Large intestine (tissue), 3 donors: ENCODE data around the gene PAQR6. TPM values are rescaled to one million over a fixed set of nuclear protein-coding genes. Genes with fewer than 3 reads are reported as not detected.

Experiments used
- DNase-seq, 2 donors: peaks; one replicate each; pipeline versions ENCODE4 v3.0.0 to v3.0.0-alpha.2; 2013
- H3K27ac ChIP-seq: one replicate; pipeline ENCODE4 v1.5.1; 2013; ENCODE audit warnings: low read length
- H3K27me3 ChIP-seq: 2 replicates; pipeline ENCODE4 v1.6.1; 2013; ENCODE audit warnings: low read length; ENCODE audit not compliant: control insufficient read depth, insufficient read depth
- H3K36me3 ChIP-seq: 2 replicates; pipeline ENCODE4 v1.6.1; 2013; ENCODE audit warnings: low read length; ENCODE audit not compliant: control insufficient read depth, insufficient read depth
- H3K4me1 ChIP-seq: one replicate; pipeline ENCODE4 v1.6.1; 2013; ENCODE audit warnings: low read length; ENCODE audit not compliant: control insufficient read depth, insufficient read depth
- H3K4me3 ChIP-seq: one replicate; pipeline ENCODE4 v1.5.1; 2013; ENCODE audit warnings: low read length
- H3K9me3 ChIP-seq: one replicate; pipeline ENCODE4 v1.6.1; 2013; ENCODE audit warnings: mild to moderate bottlenecking, low read depth, low read length, moderate library complexity; ENCODE audit not compliant: control insufficient read depth
- WGBS: methylation state at CpG from one replicate; pipeline ENCODE4 v1.1.5; 2013; ENCODE audit warnings: low lambda C conversion rate; ENCODE audit not compliant: insufficient coverage; 5-methylcytosine and 5-hydroxymethylcytosine counted together
- polyA plus RNA-seq: library from polyadenylated mRNA; unstranded; fragments of 120-200 nt; gene quantifications from one replicate; pipeline ENCODE4 v1.2.1, GENCODE V29; 2013

The PAQR6 gene
- polyA plus RNA-seq, 1 donor: 12.9 TPM

GRCh38 chr1:156284112-156284511 is 36.3 kb upstream of the PAQR6 start, which contains the start of gene TMEM79:
Gene TMEM79 (plus strand): TSS chr1:156284325. CDS start chr1:156285227, 902 bp downstream.
- peak in 1 of 2 donors; percentile 39 for DNase-seq
- 100% methylated on average over 1 of the region's 7 CpGs for WGBS
- peak within 1 kb of the TSS; percentile 70 for H3K27ac ChIP-seq
- H3K27me3 ChIP-seq: no peaks in the 10 kb centered on the region
- H3K9me3 ChIP-seq: no peaks in the 10 kb centered on the region
- H3K36me3 ChIP-seq: peaks cover 11% of the 10 kb centered on the region
- peak within 1 kb of the TSS; percentile 82 for H3K4me3 ChIP-seq
- peaks cover 23% of the 10 kb centered on the region for H3K4me1 ChIP-seq

GRCh38 chr1:156283521-156283920 is 35.7 kb upstream of the PAQR6 start:
- Histone ChIP-seq H3K4me3 (peak overlapping the region; percentile 82), H3K36me3 (peaks cover 11% of the 10 kb centered on the region), H3K4me1 (peaks cover 23% of the 10 kb centered on the region), H3K9me3 (no peaks in the 10 kb centered on the region), H3K27ac (no peak overlapping the region), H3K27me3 (no peaks in the 10 kb centered on the region)
- no CpG with 5 or more reads among the region's 1 CpG for WGBS
- DNase-seq: no peak

GRCh38 chr1:156282479-156283222 is 34.8 kb upstream of the PAQR6 start, which contains the start of gene SMG5:
Gene SMG5 (minus strand): TSS chr1:156282825. CDS start chr1:156282680, 145 bp downstream.
- peak within 1 kb of the TSS; percentile 82 for H3K4me3 ChIP-seq
- DNase-seq: peak; percentile 99
- peak within 1 kb of the TSS; percentile 80 for H3K27ac ChIP-seq
- H3K27me3 ChIP-seq: no peaks in the 10 kb centered on the region
- no peaks in the 10 kb centered on the region for H3K9me3 ChIP-seq
- WGBS: no CpG with 5 or more reads among the region's 50 CpGs
- H3K36me3 ChIP-seq: peaks cover 20% of the 10 kb centered on the region
- peaks cover 23% of the 10 kb centered on the region for H3K4me1 ChIP-seq

DNA sequence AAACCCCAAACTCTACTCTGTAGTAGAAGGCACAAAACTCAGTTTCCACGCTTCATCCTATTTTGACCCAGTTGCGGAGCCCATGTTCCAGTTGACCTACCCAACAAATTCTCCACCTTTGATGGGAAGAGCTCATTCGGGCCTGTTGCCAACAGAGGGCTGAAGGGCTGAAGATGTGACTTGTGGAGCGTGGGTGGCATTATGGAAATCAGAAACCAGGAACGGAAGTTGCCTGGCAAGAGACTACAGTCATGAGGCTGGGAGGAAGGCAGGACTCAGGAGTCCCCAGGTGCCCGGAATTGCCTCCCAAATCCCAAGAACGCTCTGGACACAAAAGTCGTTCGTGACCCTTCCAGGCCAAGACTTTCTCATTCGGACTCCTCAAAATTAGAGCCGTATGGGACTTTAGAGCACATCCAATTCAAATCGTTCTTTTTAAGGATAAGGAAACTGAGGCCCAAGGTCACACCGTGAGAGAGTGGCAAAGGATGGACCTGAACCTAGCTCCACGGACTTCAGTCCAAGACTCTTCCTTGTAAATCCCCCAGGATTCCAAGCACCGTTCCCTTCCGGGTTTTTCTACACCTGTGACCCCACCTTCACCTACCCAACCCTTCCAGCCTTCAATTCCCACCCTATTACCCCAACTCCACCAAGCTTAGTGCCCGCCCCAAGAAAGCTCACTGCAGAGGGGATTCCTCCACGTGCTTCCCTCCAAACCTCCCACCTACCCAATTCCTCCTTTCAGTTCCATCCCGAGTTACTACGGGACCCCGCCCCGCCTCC is 34.0 kb upstream of the PAQR6 start:
- Histone ChIP-seq H3K9me3 (no peaks in the 10 kb centered on the region), H3K4me1 (peaks cover 23% of the 10 kb centered on the region), H3K27ac (peak overlapping the region; percentile 80), H3K4me3 (peak overlapping the region; percentile 82), H3K36me3 (peaks cover 26% of the 10 kb centered on the region), H3K27me3 (no peaks in the 10 kb centered on the region)
- WGBS: 0% methylated on average over 2 of the region's 22 CpGs
- peak; percentile 58 to 88 for DNase-seq

GRCh38 chr1:156281281-156281680 is 33.4 kb upstream of the PAQR6 start:
- H3K4me1 ChIP-seq: peaks cover 23% of the 10 kb centered on the region
- no peak overlapping the region for H3K27ac ChIP-seq
- no CpG with 5 or more reads among the region's 8 CpGs for WGBS
- no peaks in the 10 kb centered on the region for H3K9me3 ChIP-seq
- H3K4me3 ChIP-seq: peak overlapping the region; percentile 82
- H3K27me3 ChIP-seq: no peaks in the 10 kb centered on the region
- peaks cover 32% of the 10 kb centered on the region for H3K36me3 ChIP-seq
- no peak for DNase-seq

GRCh38 chr1:156279837-156280236 is 32.0 kb upstream of the PAQR6 start:
- peaks cover 23% of the 10 kb centered on the region for H3K4me1 ChIP-seq
- no peak overlapping the region for H3K4me3 ChIP-seq
- no CpG with 5 or more reads among the region's 3 CpGs for WGBS
- H3K27me3 ChIP-seq: no peaks in the 10 kb centered on the region
- no peak for DNase-seq
- H3K27ac ChIP-seq: no peak overlapping the region
- H3K9me3 ChIP-seq: no peaks in the 10 kb centered on the region
- peaks cover 40% of the 10 kb centered on the region for H3K36me3 ChIP-seq

GRCh38 chr1:156276966-156277381 is 29.1 kb upstream of the PAQR6 start:
- H3K36me3 ChIP-seq: peaks cover 66% of the 10 kb centered on the region
- no peak overlapping the region for H3K27ac ChIP-seq
- no peaks in the 10 kb centered on the region for H3K9me3 ChIP-seq

DNA sequence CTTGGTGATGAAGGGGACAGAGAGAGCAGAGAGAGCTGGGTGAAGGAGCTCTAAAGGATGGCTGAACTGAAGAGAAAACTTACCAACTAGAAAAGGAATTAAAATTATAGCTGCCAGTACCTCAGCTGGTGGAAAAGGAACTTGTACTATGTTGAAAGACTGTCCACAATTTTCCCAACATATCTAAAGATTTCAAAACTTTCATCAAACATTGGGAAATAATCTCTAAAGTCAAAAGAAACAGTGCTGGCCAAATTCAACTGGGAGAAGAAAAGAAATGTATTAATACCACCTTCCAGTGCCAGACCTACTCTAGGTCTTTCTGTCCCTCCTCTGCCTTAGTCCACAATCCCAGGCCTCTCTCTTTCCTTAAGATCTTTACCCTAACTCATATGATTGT is 28.7 kb upstream of the PAQR6 start:
- Histone ChIP-seq H3K36me3 (peaks cover 70% of the 10 kb centered on the region), H3K9me3 (no peaks in the 10 kb centered on the region), H3K4me3 (no peak overlapping the region), H3K4me1 (peaks cover 7% of the 10 kb centered on the region), H3K27me3 (no peaks in the 10 kb centered on the region), H3K27ac (no peak overlapping the region)
- DNase-seq: no peak

More at GRCh38 chr1:156276966-156277381, 29.1 kb upstream of the PAQR6 start:
- no peaks in the 10 kb centered on the region for H3K27me3 ChIP-seq
- no peak overlapping the region for H3K4me3 ChIP-seq
- no peak for DNase-seq
- H3K4me1 ChIP-seq: peaks cover 9% of the 10 kb centered on the region
- no CpG with 5 or more reads among the region's 6 CpGs for WGBS

DNA sequence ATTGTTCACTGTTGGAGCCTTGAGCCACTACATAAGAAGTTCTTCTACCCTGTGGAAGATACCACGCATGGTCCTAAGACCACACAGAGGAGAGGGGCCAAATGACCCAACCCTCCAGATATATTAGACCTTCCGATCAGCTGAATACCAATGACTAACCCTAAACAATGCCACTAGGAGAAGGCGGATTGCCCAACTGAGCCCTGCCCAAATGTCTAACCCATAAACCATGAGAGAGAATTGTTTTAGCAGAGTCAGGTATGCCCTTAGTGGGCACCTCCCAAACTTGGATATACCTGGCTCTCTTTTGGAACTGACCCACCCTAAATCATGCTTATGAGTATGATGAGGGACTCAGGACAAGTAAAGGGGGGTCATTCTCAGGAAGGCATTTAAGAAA is 22.5 kb upstream of the PAQR6 start:
- Histone ChIP-seq H3K4me3 (no peak overlapping the region), H3K27ac (no peak overlapping the region), H3K27me3 (no peaks in the 10 kb centered on the region), H3K36me3 (peaks cover 83% of the 10 kb centered on the region), H3K4me1 (no peaks in the 10 kb centered on the region), H3K9me3 (no peaks in the 10 kb centered on the region)
- DNase-seq: no peak
- WGBS: no CpG with 5 or more reads among the region's 3 CpGs

DNA sequence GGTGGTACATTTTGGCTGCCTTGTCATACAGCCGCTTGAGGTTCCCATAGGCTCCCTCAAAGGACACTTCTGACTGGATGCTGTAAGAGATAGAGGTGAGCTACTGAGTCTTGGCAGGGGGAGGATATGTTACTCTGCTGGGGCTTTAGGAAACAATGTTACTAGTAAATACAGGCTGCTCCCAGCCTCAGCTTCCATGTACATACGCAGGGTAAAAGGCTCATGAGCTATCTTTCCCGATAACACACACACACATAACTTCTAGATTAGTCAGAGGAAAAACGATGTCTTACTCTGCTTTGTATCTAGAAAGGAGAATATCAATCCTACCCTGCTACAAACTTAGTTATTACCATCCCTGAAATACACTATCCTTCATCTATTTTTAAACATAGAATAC is 20.5 kb upstream of the PAQR6 start:
- Histone ChIP-seq H3K9me3 (no peaks in the 10 kb centered on the region), H3K36me3 (peaks cover 77% of the 10 kb centered on the region), H3K27me3 (no peaks in the 10 kb centered on the region), H3K27ac (no peak overlapping the region), H3K4me1 (no peaks in the 10 kb centered on the region), H3K4me3 (no peak overlapping the region)
- no CpG with 5 or more reads among the region's 4 CpGs for WGBS
- DNase-seq: no peak
